K562 (cell line): ENCODE data around the gene WWOX. TPM values are rescaled to one million over a fixed set of nuclear protein-coding genes. Genes with fewer than 3 reads are reported as not detected.

Experiments
- ATAC-seq: fragments of 200-7000 bp; cut with Tn5 transposase; 3 replicates; pipeline ENCODE4 v1.9.1; 2020; ENCODE audit warnings: moderate library complexity
- BruUV-seq: library from RNA; stranded (reverse); fragments of 400-500 nt; replicated peaks from 2 replicates; lab custom pipeline; 2021; lab: Mats Ljungman, UMichigan
- CTCF ChIA-PET: fragments of 300-600 bp; formaldehyde crosslinking; extraction: SDS; loops from one replicate; lab custom pipeline; 2021; ENCODE audit warnings: low intra/inter-chr PET ratio; lab: Yijun Ruan, JAX
- POLR2A ChIA-PET: fragments of 300-600, 350-650 bp; sonication (Branson Sonifier 250); formaldehyde crosslinking; extraction: SDS; loops from one replicate; lab custom pipeline; 2021; ENCODE audit warnings: antibody characterized with exemption, inconsistent platforms; lab: Yijun Ruan, JAX
- DNase-seq, 4 experiments: peaks; one replicate each; pipeline versions ENCODE4 v3.0.0 to v3.0.0-alpha.2; 2011 to 2018; ENCODE audit warnings: low spot score in 3 of 4, mixed read lengths in 3 of 4; ENCODE audit errors: extremely low read depth in 1 of 4
- FAIRE-seq: peaks from 2 replicates; lab custom pipeline; 2011; peaks lifted over from hg19 to GRCh38; lab: Jason Lieb, UNC
- H2AFZ ChIP-seq: 2 replicates; pipeline ENCODE4 v1.6.0; 2011; ENCODE audit warnings: low read depth, low read length, control low read depth, inconsistent platforms
- H3K27ac ChIP-seq: fragments of 200-600 bp; 3 replicates; pipeline ENCODE4 v1.8.0; 2011; ENCODE audit warnings: low read depth, mild to moderate bottlenecking, control low read depth, inconsistent platforms, low read length, moderate library complexity, mixed read lengths; ENCODE audit errors: extremely low read depth
- H3K27me3 ChIP-seq, 2 experiments: fragments of 300-600 bp in 1 of 2; 2 replicates in 1 of 2; 3 replicates in 1 of 2; pipeline versions ENCODE4 v1.6.0 to v1.8.0; 2011; ENCODE audit warnings: inconsistent platforms in 2 of 2, low read length in 2 of 2, mild to moderate bottlenecking in 1 of 2, mixed read lengths in 1 of 2, moderate library complexity in 1 of 2; ENCODE audit not compliant: control insufficient read depth in 2 of 2, insufficient read depth in 2 of 2
- H3K36me3 ChIP-seq: fragments of 300-600 bp; 3 replicates; pipeline ENCODE4 v1.8.0; 2011; ENCODE audit warnings: mild to moderate bottlenecking, low read length, inconsistent platforms; ENCODE audit not compliant: control insufficient read depth, insufficient read depth
- H3K4me1 ChIP-seq, 2 experiments: fragments of 200-600 bp in 1 of 2; replicated peaks in 1 of 2; 2 replicates in 1 of 2; 3 replicates in 1 of 2; pipeline versions ENCODE4 v1.5.1 to v1.8.0; 2011; ENCODE audit warnings: inconsistent platforms in 2 of 2, low read length in 2 of 2, mild to moderate bottlenecking in 1 of 2, mixed read lengths in 1 of 2, moderate library complexity in 1 of 2; ENCODE audit not compliant: control insufficient read depth in 2 of 2, insufficient read depth in 2 of 2
- H3K4me2 ChIP-seq: 2 replicates; pipeline ENCODE4 v1.6.1; 2011; ENCODE audit warnings: low read length, control low read depth, inconsistent platforms, mixed read lengths; ENCODE audit not compliant: insufficient read depth
- H3K4me3 ChIP-seq: fragments of 200-600 bp; sonication (generic), shearing (Covaris generic); 2 replicates; pipeline ENCODE4 v1.5.1; 2016; ENCODE audit warnings: control low read depth, inconsistent platforms
- H3K79me2 ChIP-seq: fragments of 200-600 bp; 3 replicates; pipeline ENCODE4 v1.8.0; 2011; ENCODE audit warnings: low read length, inconsistent platforms; ENCODE audit not compliant: control insufficient read depth, insufficient read depth
- H3K9ac ChIP-seq, 2 experiments: 2 replicates each; pipeline versions ENCODE4 v1.6.0 to v1.6.1; 2011; ENCODE audit warnings: low read depth in 2 of 2, low read length in 2 of 2, control low read depth in 1 of 2, inconsistent platforms in 1 of 2, mild to moderate bottlenecking in 1 of 2, mixed read lengths in 1 of 2; ENCODE audit not compliant: insufficient read depth in 1 of 2
- H3K9me1 ChIP-seq: one replicate; pipeline ENCODE4 v1.6.0; 2011; ENCODE audit warnings: inconsistent platforms, mild to moderate bottlenecking, low read length, moderate library complexity; ENCODE audit not compliant: control insufficient read depth, insufficient read depth
- H3K9me3 ChIP-seq: replicated peaks from 2 replicates; pipeline ENCODE4 v1.5.1; 2011; ENCODE audit warnings: low read depth, low read length, inconsistent platforms; ENCODE audit not compliant: control insufficient read depth, insufficient read depth
- H4K20me1 ChIP-seq: replicated peaks from 2 replicates; pipeline ENCODE4 v1.6.1; 2011; ENCODE audit warnings: low read length, inconsistent platforms, mixed read lengths; ENCODE audit not compliant: control insufficient read depth, insufficient read depth
- ETV6 ChIP-seq, 3 experiments: fragments of 150-350 bp in 1 of 3; sonication (generic) in 1 of 3; formaldehyde crosslinking in 1 of 3; IDR thresholded peaks; 2 replicates each; pipeline versions ENCODE4 v1.6.1 to v1.8.0; 2014 to 2022; ENCODE audit warnings: borderline replicate concordance in 2 of 3, low read depth in 2 of 3, antibody characterized with exemption in 1 of 3, low read length in 1 of 3, mild to moderate bottlenecking in 1 of 3, missing genetic modification reagents in 1 of 3
- GMEB1 ChIP-seq: fragments of 250-450 bp; sonication (Bioruptor Pico); IDR thresholded peaks from 2 replicates; pipeline ENCODE4 v1.4.0; 2020; ENCODE audit warnings: mild to moderate bottlenecking
- HDAC1 ChIP-seq, 2 experiments: fragments of 450-650 bp; IDR thresholded peaks; 2 replicates each; pipeline ENCODE4 v1.6.1; 2016 to 2017; ENCODE audit warnings: inconsistent platforms in 1 of 2, mild to moderate bottlenecking in 1 of 2, moderate library complexity in 1 of 2
- ILK ChIP-seq: fragments of 450-650 bp; IDR thresholded peaks from 2 replicates; pipeline ENCODE4 v1.6.1; 2016; ENCODE audit warnings: missing genetic modification characterization, low read depth, mild to moderate bottlenecking, missing compliant biosample characterization, moderate library complexity, borderline replicate concordance
- NUFIP1 ChIP-seq: fragments of 450-650 bp; IDR thresholded peaks from 2 replicates; pipeline ENCODE4 v1.6.1; 2018; ENCODE audit not compliant: partially characterized antibody
- RBM25 ChIP-seq: fragments of 200-400 bp; formaldehyde crosslinking; IDR thresholded peaks from 2 replicates; pipeline ENCODE4 v1.6.1; 2018; ENCODE audit warnings: low read length, low read depth, moderate library complexity; ENCODE audit not compliant: severe bottlenecking
- SMARCC2 ChIP-seq: fragments of 450-650 bp; IDR thresholded peaks from 2 replicates; pipeline ENCODE4 v1.6.1; 2017; ENCODE audit warnings: antibody characterized with exemption, moderate library complexity, mild to moderate bottlenecking, low read depth
- ZNF146 ChIP-seq: IDR thresholded peaks from one replicate; pipeline ENCODE4 v1.6.1; 2018; ENCODE audit warnings: missing compliant biosample characterization; ENCODE audit not compliant: unreplicated experiment
- ZNF444 ChIP-seq: fragments of 250-450 bp; sonication (Bioruptor Pico); IDR thresholded peaks from 2 replicates; pipeline ENCODE4 v1.4.0; 2020; ENCODE audit warnings: mild to moderate bottlenecking, moderate library complexity
- ZNF445 ChIP-seq: fragments of 250-450 bp; sonication (Bioruptor Pico); IDR thresholded peaks from 2 replicates; pipeline ENCODE4 v1.4.0; 2020; ENCODE audit warnings: low read depth, mild to moderate bottlenecking, moderate library complexity
- ZNF766 ChIP-seq: fragments of 200-800 bp; sonication (Bioruptor generic); conservative IDR thresholded peaks from 2 replicates; pipeline ENCODE4 v1.6.1; 2016; ENCODE audit warnings: missing genetic modification characterization, missing compliant biosample characterization
- WGBS: fragments of 100-300 bp; shearing (Covaris generic); methylation state at CpG from one replicate; pipeline ENCODE4 v1.1.6; 2016; ENCODE audit warnings: low coverage, mixed read lengths; ENCODE audit not compliant: insufficient coverage; ENCODE audit errors: missing lambda C conversion rate; 5-methylcytosine and 5-hydroxymethylcytosine counted together
- in situ Hi-C: fragments of 300-500 bp; cut with MboI; formaldehyde crosslinking; loops from 4 replicates; pipeline ENCODE4 v1.15.0; 2018; ENCODE audit warnings: inconsistent platforms, mixed read lengths
- intact Hi-C: fragments of 100-400 bp; cut with micrococcal nuclease; formaldehyde crosslinking; loops from 2 replicates; pipeline ENCODE4 v1.14.2; 2022
- polyA plus RNA-seq, 8 experiments: library from polyadenylated mRNA; depleted of rRNA in 4 of 8; stranded (reverse) in 5 of 8; unstranded in 3 of 8; fragments of >200 nt; fragmentation: Nextera tagmentation in 2 of 8; fragmentation: Illumina TruSeq in 1 of 8; extraction: Ambion mirVana in 2 of 8; extraction: Trizol in 1 of 8; gene quantifications; 2 replicates each; pipeline versions ENCODE4 v1.2.1 to v1.2.3, GENCODE V29; 2011 to 2014; ENCODE audit warnings: inconsistent platforms in 1 of 8, missing spikeins in 1 of 8
- total RNA-seq, 7 experiments: library from RNA; depleted of rRNA in 6 of 7; stranded (reverse); fragments of >200 nt in 6 of 7; fragmentation: Illumina TruSeq in 2 of 7; extraction: Trizol in 2 of 7; gene quantifications; 2 replicates each; pipeline versions ENCODE4 v1.2.1 to v1.2.3, GENCODE V29; 2011 to 2021; ENCODE audit warnings: low replicate concordance in 1 of 7

WWOX gene
- total and polyA plus RNA-seq, 9 of the 15 experiments (the other 6 are each of a cell fraction or from before 2014, with no cell fraction given), result 1.6 to 22.7 (median 8.1) TPM

GRCh38 chr16:79167893-79168292 is 1068.4 kb downstream of the WWOX start:
- H3K9ac ChIP-seq, result no peak overlapping the region
- ATAC-seq (no peak), FAIRE-seq (no peak), DNase-seq (no peak)
- H3K4me2 ChIP-seq, result no peak overlapping the region
- in situ Hi-C loops (no loop called here), intact Hi-C loops (no loop called here)
- no peak overlapping the region for H2AFZ ChIP-seq
- no peaks in the 10 kb centered on the region for H4K20me1 ChIP-seq
- H3K27ac ChIP-seq, result no peak overlapping the region
- ChIA-PET POLR2A (no interaction called here), CTCF (no interaction called here)
- no peaks in the 10 kb centered on the region for H3K79me2 ChIP-seq
- H3K9me3 ChIP-seq, result no peaks in the 10 kb centered on the region
- no peaks in the 10 kb centered on the region for H3K4me1 ChIP-seq
- WGBS, result 5% methylated on average over 2 of the region's 2 CpGs
- peaks cover 5 to 13% of the 10 kb centered on the region in 2 experiments; a peak in 3 of 5 replicates for H3K27me3 ChIP-seq
- H3K36me3 ChIP-seq, result no peaks in the 10 kb centered on the region
- H3K9me1 ChIP-seq, result no peaks in the 10 kb centered on the region
- no peak overlapping the region for H3K4me3 ChIP-seq
- BruUV-seq, result no TSS peak
- TF ChIP-seq ZNF444 (CRISPR knock-in tag) (no peak), RBM25 (peak; percentile 78), ILK (tag) (no peak), HDAC1 (IDR thresholded peaks at IDR 0.05) (no peak), ZNF146 (CRISPR knock-in tag) (peak; percentile 92)

GRCh38 chr16:79168321-79168720 is 1068.9 kb downstream of the WWOX start:
- Histone ChIP-seq H3K36me3 (no peaks in the 10 kb centered on the region), H3K27ac (no peak overlapping the region), H3K4me3 (no peak overlapping the region), H3K9me3 (no peaks in the 10 kb centered on the region), H3K27me3 (peaks cover 5 to 13% of the 10 kb centered on the region in 2 experiments; a peak in 3 of 5 replicates), H3K9me1 (no peaks in the 10 kb centered on the region), H3K9ac (no peak overlapping the region), H4K20me1 (no peaks in the 10 kb centered on the region), H2AFZ (no peak overlapping the region), H3K79me2 (no peaks in the 10 kb centered on the region), H3K4me2 (no peak overlapping the region), H3K4me1 (no peaks in the 10 kb centered on the region)
- FAIRE-seq, result no peak
- CTCF ChIA-PET, result no interaction called here
- BruUV-seq, result no TSS peak
- no peak for ATAC-seq
- 0% methylated on average over 2 of the region's 2 CpGs for WGBS
- TF ChIP-seq NUFIP1 (no peak), ETV6 (IDR thresholded peaks at IDR 0.05; ENCODE audit: borderline replicate concordance in 1 of 2, low read depth in 2 of 2, low read length in 1 of 2) (no peak), ETV6 (CRISPR knock-in tag; IDR thresholded peaks at IDR 0.05; ENCODE audit: borderline replicate concordance) (no peak), ZNF445 (CRISPR knock-in tag) (no peak), SMARCC2 (no peak), GMEB1 (CRISPR knock-in tag) (no peak), ZNF766 (CRISPR knock-in tag) (no peak)
- POLR2A ChIA-PET, result no interaction called here
- DNase-seq, result no peak
- in situ Hi-C loops (no loop called here), intact Hi-C loops (no loop called here)
